Gastrocnemius medialis (tissue), 4 donors: ENCODE measurements around the gene POLR3C. TPM values are rescaled to one million over a fixed set of nuclear protein-coding genes. Genes with fewer than 3 reads are reported as not detected.
A peak's percentile ranks its signal among the peaks of the same experiment; 100 is the strongest.

Source experiments
- ATAC-seq, 2 donors: fragments of 150-250 bp; one replicate each; pipeline ENCODE4 v1.9.1; 2016
- DNase-seq, 2 donors: peaks; one replicate each; pipeline ENCODE4 v3.0.0-alpha.2; 2019
- H3K27ac ChIP-seq, 4 donors: fragments of 200-600 bp; sonication (generic); 1 replicate in 1 of 4; 2 replicates in 3 of 4; pipeline ENCODE4 v1.5.1; 2016 to 2018; ENCODE audit warnings: mild to moderate bottlenecking in 2 of 4, moderate library complexity in 1 of 4
- H3K27me3 ChIP-seq, 3 donors: fragments of 200-600 bp; sonication (generic) in 2 of 3; 1 replicate in 1 of 3; 2 replicates in 2 of 3; pipeline versions ENCODE4 v1.5.1 to v1.6.0; 2016 to 2019; ENCODE audit warnings: mild to moderate bottlenecking in 1 of 3, moderate library complexity in 1 of 3
- H3K36me3 ChIP-seq, 2 donors: fragments of 200-600 bp; sonication (generic) in 1 of 2; one replicate each; pipeline ENCODE4 v1.5.1; 2017 to 2018
- H3K4me1 ChIP-seq, 2 donors: fragments of 200-600 bp; sonication (generic) in 1 of 2; one replicate each; pipeline ENCODE4 v1.5.1; 2016 to 2017; ENCODE audit warnings: mild to moderate bottlenecking in 2 of 2
- H3K4me3 ChIP-seq, 4 donors: fragments of 200-600 bp; sonication (generic) in 3 of 4; 1 replicate in 1 of 4; 2 replicates in 3 of 4; pipeline ENCODE4 v1.5.1; 2016 to 2019; ENCODE audit warnings: mild to moderate bottlenecking in 2 of 4
- H3K9me3 ChIP-seq, 3 donors: fragments of 200-600 bp; sonication (generic) in 2 of 3; 1 replicate in 1 of 3; 2 replicates in 2 of 3; pipeline ENCODE4 v1.5.1; 2016 to 2019
- CTCF ChIP-seq, 5 experiments: fragments of 450-650 bp in 3 of 5; fragments of 200-600 bp in 2 of 5; sonication (generic) in 2 of 5; IDR thresholded peaks in 4 of 5; conservative IDR thresholded peaks in 1 of 5; 1 replicate in 4 of 5; 2 replicates in 1 of 5; pipeline ENCODE4 v1.5.1; 2016 to 2019; ENCODE audit warnings: antibody characterized with exemption in 5 of 5, mild to moderate bottlenecking in 3 of 5, moderate library complexity in 3 of 5
- POLR2A ChIP-seq, 2 donors: fragments of 450-650 bp; IDR thresholded peaks; one replicate each; pipeline ENCODE4 v1.6.1; 2017; ENCODE audit warnings: antibody characterized with exemption in 2 of 2, mild to moderate bottlenecking in 2 of 2, moderate library complexity in 2 of 2
- in situ Hi-C, 4 donors: fragments of 200-750 bp; cut with MboI; loops; one replicate each; pipeline versions ENCODE4 v1.15.0 to v1.8.0; 2017; ENCODE audit warnings: low sequenced_read_pairs in 4 of 4
- intact Hi-C: fragments of 100-400 bp; cut with DNase I; formaldehyde crosslinking; loops from one replicate; pipeline ENCODE4 v1.15.1; 2023; ENCODE audit warnings: low total_unique reads
- total RNA-seq, 4 donors: library from RNA; depleted of rRNA; stranded (reverse); fragments of >200 nt; gene quantifications; one replicate each; pipeline versions ENCODE4 v1.1.0 to v1.2.3, GENCODE V29; 2016

Gene POLR3C
- total RNA-seq, 4 donors from 2014 or later = 23.0 to 27.8 (median 26.4) TPM

- Histone ChIP-seq H3K27ac (no peak overlapping the region), H3K4me1 (peaks cover 6 to 14% of the 10 kb centered on the region in 2 donors), H3K36me3 (peaks cover 0 to 65% of the 10 kb centered on the region in 2 donors), H3K9me3 (no peaks in the 10 kb centered on the region), H3K4me3 (no peak overlapping the region), H3K27me3 (no peaks in the 10 kb centered on the region)
- in situ Hi-C loops (loop anchor here in 2 of 4 donors (5.0 to 10.0 kb wide), 2 partner anchors 163 to 165 kb away; no protein-coding TSS in a partner anchor), intact Hi-C loops (no loop called here)
- TF ChIP-seq POLR2A (IDR thresholded peaks at IDR 0.05) = no peak
- TF ChIP-seq CTCF (IDR thresholded peaks at IDR 0.05 in 4 of 5, conservative IDR thresholded peaks at IDR 0.05 in 1 of 5) = no peak
- ATAC-seq (no peak), DNase-seq (no peak)
Measured at GRCh38 chr1:145849356-145850160, 25.6 kb downstream of the POLR3C start.

GRCh38 chr1:145855426-145855948 is 31.5 kb downstream of the POLR3C start:
- H3K27me3 ChIP-seq = no peaks in the 10 kb centered on the region
- intact Hi-C loops (loop anchor here (5.0 kb wide), 1 partner anchor 62 kb away; the partner anchor contains the start of gene PEX11B), in situ Hi-C loops (no loop called here)
- ATAC-seq (no peak), DNase-seq (no peak)
- H3K36me3 ChIP-seq = peaks cover 0 to 63% of the 10 kb centered on the region in 2 donors
- TF ChIP-seq POLR2A (IDR thresholded peaks at IDR 0.05) (no peak), CTCF (IDR thresholded peaks at IDR 0.05 in 4 of 5, conservative IDR thresholded peaks at IDR 0.05 in 1 of 5) (no peak)
- H3K27ac ChIP-seq = no peak overlapping the region
- peaks cover 19 to 21% of the 10 kb centered on the region in 2 donors for H3K4me1 ChIP-seq
- no peaks in the 10 kb centered on the region for H3K9me3 ChIP-seq
- H3K4me3 ChIP-seq = no peak overlapping the region

GRCh38 chr1:145857170-145857569 is 33.2 kb downstream of the POLR3C start:
- H3K36me3 ChIP-seq = peaks cover 0 to 47% of the 10 kb centered on the region in 2 donors
- TF ChIP-seq CTCF (IDR thresholded peaks at IDR 0.05 in 4 of 5, conservative IDR thresholded peaks at IDR 0.05 in 1 of 5) (no peak), POLR2A (IDR thresholded peaks at IDR 0.05) (peak in 1 of 2 donors; percentile 41)
- DNase-seq = no peak
- no peak for ATAC-seq
- in situ Hi-C loops (no loop called here), intact Hi-C loops (loop anchor here (5.0 kb wide), 1 partner anchor 60 kb away; the partner anchor contains the start of gene PEX11B)
- H3K4me1 ChIP-seq = peaks cover 19 to 21% of the 10 kb centered on the region in 2 donors
- H3K4me3 ChIP-seq = peak overlapping the region in 1 of 4 donors; percentile 87
- H3K27me3 ChIP-seq = no peaks in the 10 kb centered on the region
- H3K9me3 ChIP-seq = no peaks in the 10 kb centered on the region
- H3K27ac ChIP-seq = peak overlapping the region in 2 of 4 donors; percentile 90 to 96

- peak overlapping the region; percentile 74 to 96 (median 82) for H3K4me3 ChIP-seq
- in situ Hi-C loops (no loop called here), intact Hi-C loops (loop anchor here (2.0 to 5.0 kb wide), 2 partner anchors 59 to 68 kb away; partner anchors contain the start of genes PEX11B and RBM8A)
- no peak for ATAC-seq
- H3K4me1 ChIP-seq = peaks cover 19 to 21% of the 10 kb centered on the region in 2 donors
- peak overlapping the region; percentile 90 to 96 (median 92) for H3K27ac ChIP-seq
- peaks cover 0 to 35% of the 10 kb centered on the region in 2 donors for H3K36me3 ChIP-seq
- TF ChIP-seq CTCF (IDR thresholded peaks at IDR 0.05 in 4 of 5, conservative IDR thresholded peaks at IDR 0.05 in 1 of 5) (no peak), POLR2A (IDR thresholded peaks at IDR 0.05) (no peak)
- H3K9me3 ChIP-seq = no peaks in the 10 kb centered on the region
- peak in 1 of 2 donors; percentile 46 for DNase-seq
- no peaks in the 10 kb centered on the region for H3K27me3 ChIP-seq
Measured at GRCh38 chr1:145858238-145858900, 34.4 kb downstream of the POLR3C start.
